Naive thymus-derived CD4-positive, alpha-beta T cell (primary cell): ENCODE data around the gene COL23A1. TPM values are rescaled to one million over a fixed set of nuclear protein-coding genes. Genes with fewer than 3 reads are reported as not detected.
A peak's percentile ranks its signal among the peaks of the same experiment; 100 is the strongest.

Source experiments
- ATAC-seq: fragments of 150-1000 bp; cut with Tn5 transposase; 2 replicates; pipeline ENCODE4 v1.10.0; 2021; ENCODE audit warnings: mild to moderate bottlenecking, moderate library complexity
- CTCF ChIA-PET: fragments of 350-600 bp; sonication (Branson Sonifier 250); formaldehyde crosslinking; loops from one replicate; lab custom pipeline; 2021; ENCODE audit warnings: antibody characterized with exemption; lab: Charles Lee
- POLR2A ChIA-PET: fragments of 350-600 bp; sonication (Branson Sonifier 250); formaldehyde crosslinking; loops from one replicate; lab custom pipeline; 2021; ENCODE audit warnings: antibody characterized with exemption, inconsistent platforms; lab: Charles Lee
- DNase-seq, 9 donors: peaks; one replicate each; pipeline versions ENCODE4 v3.0.0 to v3.0.0-alpha.2; 2020 to 2022; ENCODE audit warnings: mixed read lengths in 1 of 9
- H3K27ac ChIP-seq: one replicate; pipeline ENCODE4 v1.7.0; 2013; ENCODE audit warnings: mild to moderate bottlenecking, low read depth, low read length, moderate library complexity
- H3K27me3 ChIP-seq, 2 donors: one replicate each; pipeline ENCODE4 v1.7.0; 2013; ENCODE audit warnings: low read length in 2 of 2, mild to moderate bottlenecking in 2 of 2, moderate library complexity in 2 of 2; ENCODE audit not compliant: control insufficient read depth in 2 of 2, insufficient read depth in 2 of 2
- H3K36me3 ChIP-seq, 3 experiments: 1 replicate in 2 of 3; 2 replicates in 1 of 3; pipeline ENCODE4 v1.7.0; 2013; ENCODE audit warnings: low read length in 3 of 3, mild to moderate bottlenecking in 3 of 3, moderate library complexity in 1 of 3; ENCODE audit not compliant: insufficient read depth in 3 of 3, control insufficient read depth in 2 of 3
- H3K4me1 ChIP-seq, 2 donors: one replicate each; pipeline ENCODE4 v1.7.0; 2013; ENCODE audit warnings: low read length in 2 of 2, mild to moderate bottlenecking in 2 of 2, moderate library complexity in 1 of 2; ENCODE audit not compliant: control insufficient read depth in 2 of 2, insufficient read depth in 2 of 2
- H3K4me3 ChIP-seq: 2 replicates; pipeline ENCODE4 v1.7.0; 2013; ENCODE audit warnings: mild to moderate bottlenecking, low read length
- H3K9me3 ChIP-seq, 3 experiments: 1 replicate in 2 of 3; 2 replicates in 1 of 3; pipeline ENCODE4 v1.7.0; 2013; ENCODE audit warnings: low read length in 3 of 3; ENCODE audit not compliant: control insufficient read depth in 2 of 3
- H3K27ac Mint-ChIP-seq, 9 donors: one replicate each; pipeline ENCODE4 v1.8.0; 2020 to 2022; ENCODE audit warnings: mixed read lengths in 9 of 9, mild to moderate bottlenecking in 8 of 9, moderate library complexity in 5 of 9, inconsistent platforms in 2 of 9
- H3K27me3 Mint-ChIP-seq, 5 donors: one replicate each; pipeline ENCODE4 v1.8.0; 2021 to 2022; ENCODE audit warnings: mixed read lengths in 5 of 5, mild to moderate bottlenecking in 1 of 5
- H3K36me3 Mint-ChIP-seq, 5 donors: one replicate each; pipeline ENCODE4 v1.8.0; 2020 to 2022; ENCODE audit warnings: mixed read lengths in 5 of 5, mild to moderate bottlenecking in 3 of 5, inconsistent platforms in 1 of 5
- H3K4me1 Mint-ChIP-seq, 7 donors: one replicate each; pipeline ENCODE4 v1.8.0; 2020 to 2022; ENCODE audit warnings: mixed read lengths in 7 of 7, mild to moderate bottlenecking in 3 of 7, inconsistent platforms in 1 of 7
- H3K4me3 Mint-ChIP-seq, 10 donors: one replicate each; pipeline ENCODE4 v1.8.0; 2020 to 2022; ENCODE audit warnings: mild to moderate bottlenecking in 10 of 10, mixed read lengths in 10 of 10, moderate library complexity in 6 of 10, inconsistent platforms in 2 of 10
- H3K9me3 Mint-ChIP-seq, 11 donors: one replicate each; pipeline ENCODE4 v1.8.0; 2020 to 2022; ENCODE audit warnings: mixed read lengths in 11 of 11, mild to moderate bottlenecking in 4 of 11, inconsistent platforms in 1 of 11, moderate library complexity in 1 of 11
- intact Hi-C, 2 donors: fragments of 100-400 bp; cut with micrococcal nuclease; formaldehyde crosslinking; loops; one replicate each; pipeline ENCODE4 v1.15.1; 2023
- polyA plus RNA-seq, 2 donors: library from polyadenylated mRNA; unstranded; fragments of 300-500 nt; fragmentation: Illumina TruSeq; gene quantifications; one replicate each; pipeline ENCODE4 v1.2.3, GENCODE V29; 2021
- total RNA-seq, 6 experiments: library from RNA in 5 of 6; stranded (reverse) in 5 of 6; gene quantifications; 1 replicate in 5 of 6; 2 replicates in 1 of 6; pipeline ENCODE4 v1.2.3 and lab custom pipeline; 2021 to 2026

COL23A1 gene
- total and polyA plus RNA-seq, 7 experiments from 2014 or later, result 0.13 to 0.32 (median 0.22) TPM; not detected in 4

DNA sequence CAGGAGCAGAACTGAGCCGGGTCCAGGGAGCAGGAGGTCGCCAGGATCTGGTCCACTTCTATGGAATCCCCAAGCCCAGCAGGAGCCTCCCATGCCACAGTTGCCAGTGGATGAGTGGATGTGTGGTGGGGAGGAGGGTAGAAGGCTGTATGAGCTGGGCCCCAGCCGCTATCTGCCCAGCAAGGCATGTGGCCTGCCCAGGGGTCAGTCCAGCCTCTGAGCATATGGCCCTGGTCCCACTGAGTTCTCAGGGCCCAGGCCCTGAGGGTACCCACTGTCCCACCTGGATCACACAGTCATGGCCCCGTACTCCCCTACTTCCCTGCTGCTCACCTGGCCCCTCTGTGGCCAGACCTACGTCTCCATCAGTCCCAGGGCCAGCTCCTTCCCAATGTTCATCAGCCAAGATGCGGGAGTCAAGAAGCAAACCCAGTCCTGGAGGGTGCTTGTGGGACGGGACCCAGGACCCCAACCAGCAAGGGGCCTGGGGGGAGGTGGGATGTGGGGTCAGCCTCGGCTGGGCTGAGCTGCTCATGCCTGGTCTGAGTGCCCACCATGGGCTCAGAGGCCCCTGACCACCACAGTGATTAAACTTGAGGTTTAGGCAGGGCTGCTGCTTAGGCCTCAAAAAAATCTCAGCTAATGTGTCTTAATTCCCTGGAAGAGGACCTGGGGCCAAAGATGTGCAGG, 152.7 kb downstream of the COL23A1 start:
- ChIA-PET POLR2A (no interaction called here), CTCF (no interaction called here)
- peaks cover 0 to 20% (median 12%) of the 10 kb centered on the region in 5 donors for H3K27me3 Mint-ChIP-seq
- peaks cover 0 to 2% (median 0%) of the 10 kb centered on the region in 11 donors for H3K9me3 Mint-ChIP-seq
- ATAC-seq (no peak), DNase-seq (no peak)
- H3K4me3 ChIP-seq, result no peak overlapping the region
- no peaks in the 10 kb centered on the region for H3K36me3 Mint-ChIP-seq
- no peaks in the 10 kb centered on the region for H3K27me3 ChIP-seq
- H3K9me3 ChIP-seq, result no peaks in the 10 kb centered on the region
- intact Hi-C loops, result no loop called here
- no peaks in the 10 kb centered on the region for H3K4me1 ChIP-seq
- H3K27ac ChIP-seq, result no peak overlapping the region
- no peaks in the 10 kb centered on the region for H3K36me3 ChIP-seq
- H3K4me1 Mint-ChIP-seq, result no peaks in the 10 kb centered on the region
- H3K27ac Mint-ChIP-seq, result no peak overlapping the region
- no peak overlapping the region for H3K4me3 Mint-ChIP-seq

DNA sequence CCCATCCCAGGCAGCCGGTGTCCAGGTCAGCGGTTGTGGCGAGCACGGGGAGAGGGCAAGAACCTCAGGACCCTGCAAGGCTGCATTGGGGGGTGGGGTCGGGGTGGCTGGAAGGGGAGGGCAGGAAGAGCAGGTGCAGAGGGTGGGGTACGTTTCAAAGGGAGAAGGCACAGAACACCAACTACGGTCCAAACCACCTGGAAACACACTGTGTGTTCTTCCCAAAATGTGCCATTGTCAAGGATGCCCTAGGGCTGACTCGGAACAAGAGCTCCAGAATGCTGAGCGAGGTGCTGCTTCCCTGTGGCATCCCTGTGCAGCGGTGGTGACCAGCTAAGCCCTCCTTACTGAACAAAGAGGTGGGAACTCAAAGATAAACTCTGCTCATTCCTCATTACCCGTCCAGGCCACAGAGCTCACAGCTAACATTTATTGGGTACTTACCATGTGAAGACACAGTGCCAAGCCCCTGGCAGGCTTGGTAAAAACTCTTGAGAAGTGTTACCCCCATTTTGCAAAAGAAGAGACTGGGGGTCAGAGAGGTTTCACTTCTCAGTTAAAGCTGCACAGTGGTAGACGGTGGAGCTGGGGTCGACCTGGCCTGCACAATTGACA, 153.8 kb downstream of the COL23A1 start:
- no peaks in the 10 kb centered on the region for H3K36me3 Mint-ChIP-seq

DNA sequence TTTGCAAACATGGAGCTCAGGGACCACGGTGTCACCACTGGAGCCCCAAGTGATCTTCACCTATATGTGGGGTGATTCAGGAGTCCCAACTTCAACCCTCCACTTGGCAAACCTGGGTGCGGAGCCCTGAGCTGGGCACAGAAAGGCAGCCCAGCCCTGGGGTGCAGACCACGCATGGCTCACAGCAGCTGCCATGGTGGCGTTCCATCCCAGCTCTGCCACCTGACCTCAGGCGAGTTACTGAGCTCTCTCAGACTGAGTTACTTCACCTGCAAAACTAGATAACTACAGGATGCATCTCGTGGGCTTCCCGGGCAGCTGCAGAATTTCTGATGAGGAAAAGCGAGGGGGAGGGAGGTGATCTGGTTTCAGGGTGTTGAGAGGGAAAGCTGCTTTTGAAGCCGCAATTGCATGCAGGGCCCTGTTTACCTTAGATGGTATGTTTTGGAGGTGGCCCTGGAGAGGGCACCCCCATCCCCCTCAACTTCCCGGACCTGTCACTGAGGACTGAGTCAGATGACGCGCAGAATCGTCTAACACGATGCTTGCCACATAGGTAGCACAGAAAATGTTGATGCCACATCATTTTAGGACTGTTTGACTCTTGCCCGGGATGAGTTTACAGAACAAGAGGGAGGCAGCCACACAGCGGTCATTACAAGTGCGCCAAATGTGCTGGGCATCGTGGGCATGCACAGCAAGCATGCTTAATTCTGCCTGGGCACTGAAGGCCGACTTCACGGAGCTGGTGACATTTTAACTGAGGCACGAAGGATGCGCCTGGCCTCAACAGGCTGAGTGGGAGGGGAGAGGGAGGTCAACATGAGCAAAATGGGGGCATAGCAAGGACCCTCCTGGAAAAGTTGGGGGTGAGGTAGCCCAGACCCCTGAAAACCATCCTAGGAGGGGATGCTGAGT, 154.6 kb downstream of the COL23A1 start:
- Histone ChIP-seq H3K27me3 (no peaks in the 10 kb centered on the region), H3K4me1 (no peaks in the 10 kb centered on the region), H3K9me3 (no peaks in the 10 kb centered on the region), H3K36me3 (no peaks in the 10 kb centered on the region), H3K27ac (no peak overlapping the region), H3K4me3 (no peak overlapping the region)
- ATAC-seq, result no peak
- intact Hi-C loops, result no loop called here
- Mint-ChIP-seq H3K27me3 (peaks cover 0 to 17% (median 14%) of the 10 kb centered on the region in 5 donors), H3K4me1 (no peaks in the 10 kb centered on the region), H3K4me3 (no peak overlapping the region), H3K36me3 (no peaks in the 10 kb centered on the region), H3K27ac (peak overlapping the region in 1 of 9 donors; percentile 59), H3K9me3 (peaks cover 0 to 5% (median 0%) of the 10 kb centered on the region in 11 donors)
- ChIA-PET POLR2A (no interaction called here), CTCF (no interaction called here)
- no peak for DNase-seq

More for the DNA sequence above, 153.8 kb downstream of the COL23A1 start:
- no peaks in the 10 kb centered on the region for H3K36me3 ChIP-seq
- no peaks in the 10 kb centered on the region for H3K27me3 ChIP-seq
- no peaks in the 10 kb centered on the region for H3K9me3 ChIP-seq
- Mint-ChIP-seq H3K27me3 (peaks cover 0 to 20% (median 15%) of the 10 kb centered on the region in 5 donors), H3K4me3 (no peak overlapping the region), H3K27ac (peak overlapping the region in 1 of 9 donors; percentile 59), H3K9me3 (peaks cover 0 to 2% (median 0%) of the 10 kb centered on the region in 11 donors), H3K4me1 (no peaks in the 10 kb centered on the region)
- no peaks in the 10 kb centered on the region for H3K4me1 ChIP-seq
- ChIA-PET POLR2A (no interaction called here), CTCF (no interaction called here)
- no peak for DNase-seq
- ATAC-seq, result no peak
- no peak overlapping the region for H3K27ac ChIP-seq
- intact Hi-C loops, result no loop called here
- no peak overlapping the region for H3K4me3 ChIP-seq

DNA sequence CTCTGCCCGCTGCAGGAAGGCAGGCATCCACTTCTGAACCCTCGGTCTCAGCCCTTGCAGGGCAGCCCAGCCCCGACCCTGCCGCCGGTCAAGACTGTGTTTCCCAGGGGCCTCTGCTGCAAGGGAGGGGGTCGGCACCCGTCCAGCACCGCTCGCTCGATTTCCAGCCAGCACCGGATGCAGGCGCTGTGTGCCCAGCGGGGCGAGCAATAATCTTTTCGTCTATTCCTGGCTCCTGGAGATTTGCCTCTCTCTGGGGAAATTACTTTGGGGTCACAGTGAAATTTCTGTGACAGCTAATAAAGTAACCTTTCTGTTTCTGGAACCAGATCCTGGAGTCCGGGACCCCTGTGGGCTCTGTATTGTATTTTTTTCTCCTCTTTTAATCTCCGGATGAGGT, 155.3 kb downstream of the COL23A1 start:
- Histone ChIP-seq H3K4me3 (no peak overlapping the region), H3K27me3 (no peaks in the 10 kb centered on the region), H3K4me1 (no peaks in the 10 kb centered on the region), H3K36me3 (no peaks in the 10 kb centered on the region), H3K27ac (no peak overlapping the region), H3K9me3 (no peaks in the 10 kb centered on the region)
- ATAC-seq, result no peak
- intact Hi-C loops, result no loop called here
- peaks cover 0 to 5% (median 0%) of the 10 kb centered on the region in 11 donors for H3K9me3 Mint-ChIP-seq
- H3K4me1 Mint-ChIP-seq, result no peaks in the 10 kb centered on the region
- H3K27ac Mint-ChIP-seq, result no peak overlapping the region
- ChIA-PET CTCF (no interaction called here), POLR2A (no interaction called here)
- peaks cover 0 to 17% (median 12%) of the 10 kb centered on the region in 5 donors for H3K27me3 Mint-ChIP-seq
- DNase-seq, result peak in 1 of 9 donors; percentile 14
- H3K4me3 Mint-ChIP-seq, result no peak overlapping the region
- H3K36me3 Mint-ChIP-seq, result no peaks in the 10 kb centered on the region

DNA sequence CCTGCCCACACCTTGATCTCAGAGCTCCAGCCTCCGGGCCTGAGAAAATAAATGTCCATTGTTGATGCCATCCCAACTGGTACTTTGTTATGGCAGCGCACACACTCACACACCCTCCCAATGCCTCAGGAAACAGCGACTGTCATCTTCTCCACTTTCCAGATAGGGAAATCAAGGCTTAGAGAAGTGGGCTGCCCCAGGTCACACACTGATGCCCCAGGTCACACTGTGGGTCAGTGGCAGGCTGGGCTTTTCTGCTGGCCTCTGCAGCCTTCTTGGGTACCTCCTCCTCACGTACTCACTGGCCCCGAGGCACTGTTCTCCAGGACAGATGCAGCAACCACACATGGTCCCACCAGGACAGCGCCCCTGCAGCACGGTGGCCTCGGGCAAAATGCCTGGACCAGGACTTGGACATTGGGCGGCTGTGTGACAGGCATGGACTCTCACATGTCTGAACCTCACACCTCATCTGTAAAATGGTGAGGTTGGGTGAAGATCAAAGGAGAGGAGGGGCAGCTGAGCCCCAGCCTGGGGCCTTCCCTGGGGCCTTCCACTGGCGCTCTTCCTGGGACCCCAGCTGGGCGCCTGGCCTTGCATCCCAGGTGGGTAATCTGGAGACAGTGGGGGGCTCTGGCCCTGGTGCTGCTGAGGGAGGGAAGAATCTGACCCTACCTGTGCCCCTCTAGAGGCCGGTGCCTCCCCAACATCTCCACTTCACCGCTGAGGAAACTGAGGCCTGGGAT, 156.0 kb downstream of the COL23A1 start:
- no peak overlapping the region for H3K4me3 ChIP-seq
- DNase-seq, result peak in 1 of 9 donors; percentile 3
- peaks cover 0 to 14% (median 10%) of the 10 kb centered on the region in 5 donors for H3K27me3 Mint-ChIP-seq
- H3K9me3 ChIP-seq, result no peaks in the 10 kb centered on the region
- H3K36me3 ChIP-seq, result no peaks in the 10 kb centered on the region
- POLR2A ChIA-PET, result no interaction called here
- H3K4me1 ChIP-seq, result no peaks in the 10 kb centered on the region
- H3K4me3 Mint-ChIP-seq, result no peak overlapping the region
- H3K27ac ChIP-seq, result no peak overlapping the region
- no peaks in the 10 kb centered on the region for H3K4me1 Mint-ChIP-seq
- ATAC-seq, result no peak
- peaks cover 0 to 5% (median 0%) of the 10 kb centered on the region in 11 donors for H3K9me3 Mint-ChIP-seq
- no peaks in the 10 kb centered on the region for H3K27me3 ChIP-seq
- CTCF ChIA-PET, result no interaction called here
- intact Hi-C loops, result no loop called here
- no peaks in the 10 kb centered on the region for H3K36me3 Mint-ChIP-seq
- H3K27ac Mint-ChIP-seq, result no peak overlapping the region

DNA sequence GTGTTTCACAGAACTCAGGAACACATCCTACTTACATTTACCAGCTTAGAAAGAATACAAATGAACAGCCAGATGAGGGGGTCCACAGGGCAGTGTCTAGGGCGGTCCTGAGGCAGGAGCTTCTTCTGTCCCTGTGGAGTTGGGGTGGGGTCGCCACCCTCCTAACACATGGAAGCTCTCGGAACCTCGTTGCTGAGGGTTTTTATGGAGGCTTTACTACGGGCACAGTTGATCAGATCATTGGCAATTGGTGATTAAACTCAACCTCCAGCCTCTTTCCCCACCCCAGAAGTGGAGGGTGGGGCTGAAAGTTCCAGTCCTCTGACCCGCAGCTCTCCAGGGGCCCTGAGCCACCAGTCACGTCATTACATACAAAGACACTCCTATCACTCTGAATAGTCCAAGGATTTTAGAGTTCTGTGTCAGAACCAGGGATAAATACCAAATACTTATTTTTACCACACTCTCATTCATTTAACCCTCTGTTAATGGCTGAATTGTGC, 156.9 kb downstream of the COL23A1 start:
- peak overlapping the region in 1 of 9 donors; percentile 14 for H3K27ac Mint-ChIP-seq
- CTCF ChIA-PET, result no interaction called here
- intact Hi-C loops, result no loop called here

More for the DNA sequence above, 156.9 kb downstream of the COL23A1 start:
- no peak overlapping the region for H3K27ac ChIP-seq
- Mint-ChIP-seq H3K9me3 (peaks cover 0 to 5% (median 0%) of the 10 kb centered on the region in 11 donors), H3K4me3 (no peak overlapping the region), H3K4me1 (peaks cover 0 to 1% (median 0%) of the 10 kb centered on the region in 7 donors), H3K36me3 (no peaks in the 10 kb centered on the region), H3K27me3 (peaks cover 0 to 14% (median 9%) of the 10 kb centered on the region in 5 donors)
- no peaks in the 10 kb centered on the region for H3K4me1 ChIP-seq
- POLR2A ChIA-PET, result no interaction called here
- H3K9me3 ChIP-seq, result no peaks in the 10 kb centered on the region
- DNase-seq (peak in 1 of 9 donors; percentile 4), ATAC-seq (no peak)
- H3K4me3 ChIP-seq, result no peak overlapping the region
- H3K27me3 ChIP-seq, result no peaks in the 10 kb centered on the region
- no peaks in the 10 kb centered on the region for H3K36me3 ChIP-seq
